HPDE6-E6E7 (cell line): ENCODE results near the gene LRRC59.
A peak's percentile ranks its signal among the peaks of the same experiment; 100 is the strongest.

Experiments used
- DNase-seq: peaks from one replicate; pipeline ENCODE4 v3.0.0; 2011; ENCODE audit warnings: missing footprints; ENCODE audit errors: extremely low spot score

LRRC59 gene

GRCh38 chr17:50386510-50386909, 10.8 kb downstream of the LRRC59 start:
- no peak for DNase-seq

GRCh38 chr17:50382931-50383330, 14.4 kb downstream of the LRRC59 start:
- DNase-seq = no peak

DNA sequence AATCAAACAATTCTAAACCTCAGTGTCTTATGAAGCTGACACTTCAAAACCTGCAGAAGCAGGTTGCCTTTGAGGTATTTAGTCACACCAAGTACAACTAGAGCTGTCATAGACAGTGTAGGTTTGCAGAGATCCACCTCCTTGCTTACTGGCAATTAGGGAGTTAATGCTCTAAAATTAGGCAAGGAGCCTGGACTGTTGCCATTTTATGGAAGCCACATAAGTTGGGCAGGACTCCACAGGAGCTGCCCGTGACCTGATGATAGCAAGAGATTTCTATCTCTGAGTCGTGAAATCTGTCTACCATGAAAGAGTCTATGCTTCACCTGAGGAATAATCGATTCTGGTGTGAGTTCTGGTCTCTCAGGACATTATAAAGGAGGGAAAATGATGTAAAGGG, 15.4 kb downstream of the LRRC59 start:
- DNase-seq = no peak

- DNase-seq = no peak
These were observed 16.0 kb downstream of the LRRC59 start for GRCh38 chr17:50381260-50381815.

DNA sequence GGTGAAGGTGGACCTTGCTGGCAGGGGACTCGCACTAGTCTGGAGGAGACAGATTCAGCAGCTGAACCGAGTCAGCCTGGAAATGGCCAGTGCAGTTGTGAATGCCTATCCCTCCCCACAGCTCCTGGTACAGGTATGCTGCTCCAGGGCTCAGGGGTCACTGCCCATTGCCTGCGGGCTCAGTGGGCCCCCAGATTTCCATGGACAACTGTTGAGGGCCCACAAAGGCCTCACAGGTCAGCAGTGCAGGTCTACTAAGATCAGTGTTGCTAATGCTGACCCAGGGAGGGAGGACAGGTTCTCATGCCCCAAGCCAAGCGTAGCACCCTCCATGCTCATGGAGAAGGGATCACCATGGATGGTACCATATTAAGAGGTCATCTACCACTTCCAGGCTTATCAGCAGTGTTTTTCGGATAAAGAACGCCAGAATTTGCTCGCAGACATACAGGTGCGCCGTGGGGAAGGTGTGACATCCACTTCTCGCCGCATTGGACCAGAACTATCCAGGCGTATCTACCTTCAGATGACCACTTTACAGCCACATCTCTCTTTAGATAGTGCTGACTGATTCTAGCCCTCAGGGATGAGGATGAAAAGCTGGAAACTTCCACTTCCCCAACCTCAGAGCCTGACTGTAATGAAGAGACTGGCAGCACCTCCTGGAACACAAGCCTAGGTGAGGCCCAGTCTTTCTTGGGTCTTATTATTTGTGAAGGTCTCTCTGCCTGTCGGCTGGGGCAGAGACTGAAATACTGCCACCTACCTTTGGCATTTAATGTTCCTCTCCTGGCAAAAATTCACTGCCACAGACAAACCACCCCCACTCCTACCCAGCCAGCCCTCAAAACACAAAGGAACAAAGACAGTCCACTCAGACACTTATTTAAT, 16.7 kb downstream of the LRRC59 start:
- no peak for DNase-seq

DNA sequence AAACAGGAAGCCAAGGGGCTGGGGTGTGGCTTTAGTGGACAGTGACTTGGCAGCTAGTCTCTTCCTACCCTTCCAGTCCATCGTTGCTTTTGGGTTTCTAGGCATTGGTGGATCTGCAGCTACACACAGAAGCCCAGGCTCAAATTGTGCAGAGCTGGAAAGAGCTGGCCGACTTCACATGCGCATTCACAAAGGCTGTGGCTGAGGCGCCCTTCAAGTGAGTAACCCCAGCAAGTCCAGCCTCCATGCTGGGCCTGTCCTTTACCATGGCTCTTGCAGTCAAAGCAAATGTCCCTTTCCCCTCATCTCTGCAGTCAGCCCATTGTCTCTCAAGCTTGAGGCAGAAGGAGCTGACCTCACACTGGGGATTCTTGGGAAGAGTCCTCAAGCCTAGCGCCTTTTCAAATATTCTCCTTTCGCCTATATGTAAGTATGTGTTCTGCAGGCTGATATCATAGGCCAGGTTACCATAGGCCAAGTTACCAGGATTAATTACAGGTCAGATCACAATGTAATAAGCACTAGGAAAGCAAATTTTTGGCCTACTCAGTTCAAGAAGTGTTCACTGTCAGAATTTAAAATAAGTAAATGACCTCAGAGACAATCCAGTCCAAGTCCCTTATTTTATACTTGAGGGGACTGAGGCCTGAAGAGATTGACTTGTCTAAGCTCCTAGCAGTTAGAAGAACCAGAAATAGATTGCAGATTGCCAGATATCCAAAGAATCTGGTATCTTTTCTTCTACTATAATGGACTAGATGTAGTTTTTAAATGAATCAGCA, 17.8 kb downstream of the LRRC59 start:
- no peak for DNase-seq

DNA sequence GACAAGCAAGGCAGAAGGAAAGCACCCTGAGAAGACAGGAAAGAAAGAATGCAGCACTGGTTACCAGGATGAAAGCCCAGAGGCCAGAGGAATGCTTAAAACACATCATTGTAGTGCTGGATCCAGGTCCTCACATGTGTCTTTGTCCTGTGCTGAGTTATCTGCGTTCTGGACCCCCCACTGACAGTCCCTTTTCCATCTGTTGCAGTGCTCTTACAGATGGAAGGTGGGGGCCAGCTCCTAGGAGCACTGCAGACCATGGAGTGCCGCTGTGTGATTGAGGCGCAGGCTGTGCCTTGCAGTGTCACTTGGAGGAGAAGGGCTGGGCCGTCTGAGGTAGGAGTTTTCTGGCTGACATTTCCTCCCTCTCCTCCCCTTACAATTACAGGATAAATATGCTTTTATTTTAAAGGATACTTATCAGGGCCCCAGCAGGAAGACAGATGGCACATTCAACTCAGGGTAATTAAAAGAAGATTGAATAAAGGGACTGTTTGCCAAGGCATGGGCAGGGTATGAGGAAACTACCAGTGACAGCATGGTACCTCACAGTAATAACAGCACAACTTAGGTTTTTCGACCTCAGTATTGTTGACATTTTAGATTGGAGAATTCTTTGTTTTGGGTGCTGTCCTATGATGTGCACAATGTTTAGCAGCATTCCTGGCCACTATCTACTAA, 21.3 kb downstream of the LRRC59 start:
- no peak for DNase-seq

- DNase-seq = no peak
These were observed 23.6 kb downstream of the LRRC59 start for GRCh38 chr17:50373705-50374104.

- DNase-seq = peak; percentile 92
These were observed 24.4 kb downstream of the LRRC59 start, which contains the start of the genes EME1 and MRPL27 for GRCh38 chr17:50372758-50373556. EME1 (plus strand) TSS chr17:50373229; CDS start chr17:50375209, 1,980 bp downstream. MRPL27 (minus strand) TSS chr17:50373184; CDS start chr17:50373170, 14 bp downstream.

GRCh38 chr17:50372222-50372757, 25.0 kb downstream of the LRRC59 start:
- DNase-seq = no peak

DNA sequence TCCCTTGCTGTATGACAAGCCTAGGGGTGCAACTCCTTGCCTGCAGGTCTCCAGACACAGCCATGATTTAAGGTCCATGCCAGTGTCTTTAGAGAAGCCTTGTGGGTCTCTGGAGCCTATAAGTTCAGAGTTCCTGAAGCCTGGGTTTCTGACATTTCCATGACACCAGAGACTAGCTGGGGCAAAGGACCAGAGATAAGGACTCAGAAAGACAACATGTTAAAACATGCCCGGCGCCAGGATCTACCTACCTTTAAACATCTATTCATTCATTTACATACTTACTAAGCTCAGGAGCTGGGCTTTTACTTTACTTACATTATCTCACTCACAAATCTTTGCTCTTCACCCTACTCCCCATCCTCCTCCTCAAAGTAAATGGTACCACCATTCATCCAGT, 25.8 kb downstream of the LRRC59 start:
- DNase-seq = peak; percentile 48

GRCh38 chr17:50370052-50370451, 27.3 kb downstream of the LRRC59 start:
- no peak for DNase-seq

DNA sequence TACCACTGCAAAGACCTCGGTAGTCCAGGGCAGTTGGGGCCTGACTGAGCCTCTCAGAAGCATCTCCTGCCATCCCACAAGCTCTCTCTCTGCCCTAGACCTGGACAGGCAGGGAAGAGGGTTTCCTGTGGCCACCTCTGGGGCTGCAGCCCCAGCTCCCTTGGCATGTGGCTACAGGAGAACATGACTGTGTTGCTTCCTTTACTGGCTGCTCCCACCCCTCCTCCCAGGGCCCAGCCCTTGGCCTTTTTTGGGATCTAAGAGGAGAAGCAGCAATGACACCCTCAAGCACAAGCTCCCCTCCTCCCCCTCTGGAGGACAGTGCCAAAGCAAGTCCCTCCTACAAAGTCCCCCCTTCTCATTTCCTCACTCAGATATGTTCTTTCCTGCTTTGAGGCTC, 29.9 kb downstream of the LRRC59 start:
- DNase-seq = no peak

DNA sequence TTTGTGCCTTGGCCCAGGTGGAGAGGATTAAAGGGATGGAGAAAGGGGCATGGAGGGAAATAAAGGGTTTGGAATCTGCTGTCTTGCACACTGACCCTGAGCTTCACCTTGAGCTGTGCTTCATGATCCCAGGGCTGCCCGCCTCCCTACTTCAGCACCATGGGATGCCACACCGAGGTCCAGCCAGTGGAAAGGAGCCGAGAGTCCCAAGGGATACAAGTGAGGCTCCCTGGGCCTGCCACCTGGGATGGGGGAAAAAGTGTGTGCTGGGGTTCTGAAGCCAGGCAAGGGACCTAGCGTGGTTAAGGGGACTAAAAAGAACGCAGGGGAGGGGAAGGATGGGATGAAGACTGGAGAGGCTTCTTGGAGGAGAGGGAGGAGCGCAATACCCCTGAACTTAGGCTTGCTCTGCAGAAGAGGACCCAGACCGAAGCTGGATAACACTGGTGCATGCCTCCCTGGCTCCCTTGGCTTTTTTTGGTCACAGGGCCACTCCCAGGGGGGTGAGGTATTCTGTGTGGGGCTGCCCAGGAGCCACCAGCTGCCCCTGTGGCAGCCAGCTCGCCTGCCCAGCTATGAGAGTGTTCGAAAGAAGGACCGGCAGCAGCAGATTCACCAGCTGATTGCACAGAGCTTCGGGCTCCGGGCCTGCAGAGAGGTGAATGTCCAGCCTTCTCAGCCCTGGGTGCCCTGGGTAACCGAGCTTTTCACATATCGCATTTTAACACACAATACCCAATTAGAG, 31.5 kb downstream of the LRRC59 start:
- DNase-seq = no peak

DNA sequence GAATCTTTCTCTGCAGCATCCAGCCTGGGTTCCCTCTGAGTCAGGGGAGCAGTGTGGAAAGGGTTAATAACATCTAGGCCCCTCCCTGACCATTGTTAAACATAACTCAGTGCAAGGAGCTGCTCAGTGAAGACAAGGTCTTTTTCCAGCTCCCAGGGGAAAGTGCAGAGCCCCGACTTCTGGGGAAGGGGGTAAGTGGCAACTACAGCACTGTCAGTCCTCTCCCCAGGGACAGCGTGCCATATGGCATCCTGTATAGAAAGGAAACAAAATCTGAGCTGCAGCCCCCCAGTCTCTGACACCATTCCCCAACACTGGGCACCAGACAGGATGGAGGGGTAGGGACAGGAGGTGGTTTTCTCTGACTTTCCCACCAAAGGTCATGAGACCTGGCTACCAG, 32.2 kb downstream of the LRRC59 start:
- DNase-seq = no peak

DNA sequence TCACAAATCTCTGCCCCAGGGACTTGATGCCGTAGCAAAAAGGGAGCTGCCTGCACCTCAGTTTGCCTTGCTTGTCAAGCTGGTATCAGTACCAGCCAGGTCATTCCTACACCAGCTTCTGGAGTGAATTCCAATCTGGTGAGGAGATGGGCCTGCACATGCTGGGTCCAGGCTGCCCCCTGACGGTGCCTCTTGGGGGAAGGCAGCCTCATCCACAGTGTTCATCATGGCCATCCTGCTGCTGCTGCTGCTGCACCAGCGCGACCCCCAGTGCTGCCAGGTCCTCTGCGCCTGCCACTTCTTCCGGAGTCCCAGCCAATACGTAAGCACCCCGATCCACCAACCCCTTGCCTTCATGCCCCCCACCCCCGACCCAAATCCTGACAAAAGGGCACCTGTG, 32.6 kb downstream of the LRRC59 start:
- no peak for DNase-seq

DNA sequence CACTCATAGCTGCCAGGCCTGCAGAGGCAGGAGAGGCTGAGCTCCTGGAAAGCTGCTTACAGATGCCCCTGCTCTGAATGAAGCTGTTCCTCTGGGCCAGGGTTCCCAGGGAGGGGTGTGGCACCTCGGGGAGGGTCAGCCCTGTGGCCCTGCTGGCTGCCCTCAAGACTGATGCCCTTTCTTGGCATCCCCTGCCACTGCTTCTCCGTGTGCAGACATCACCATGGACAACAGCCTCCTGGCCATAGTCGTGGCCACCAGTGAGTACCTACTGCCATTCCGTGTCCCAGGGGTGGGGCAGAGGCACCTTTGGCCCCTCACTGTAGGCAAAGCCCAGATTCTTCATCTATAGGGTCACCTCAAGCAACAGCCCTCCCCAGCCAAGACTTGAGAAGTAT, 33.3 kb downstream of the LRRC59 start:
- no peak for DNase-seq

DNA sequence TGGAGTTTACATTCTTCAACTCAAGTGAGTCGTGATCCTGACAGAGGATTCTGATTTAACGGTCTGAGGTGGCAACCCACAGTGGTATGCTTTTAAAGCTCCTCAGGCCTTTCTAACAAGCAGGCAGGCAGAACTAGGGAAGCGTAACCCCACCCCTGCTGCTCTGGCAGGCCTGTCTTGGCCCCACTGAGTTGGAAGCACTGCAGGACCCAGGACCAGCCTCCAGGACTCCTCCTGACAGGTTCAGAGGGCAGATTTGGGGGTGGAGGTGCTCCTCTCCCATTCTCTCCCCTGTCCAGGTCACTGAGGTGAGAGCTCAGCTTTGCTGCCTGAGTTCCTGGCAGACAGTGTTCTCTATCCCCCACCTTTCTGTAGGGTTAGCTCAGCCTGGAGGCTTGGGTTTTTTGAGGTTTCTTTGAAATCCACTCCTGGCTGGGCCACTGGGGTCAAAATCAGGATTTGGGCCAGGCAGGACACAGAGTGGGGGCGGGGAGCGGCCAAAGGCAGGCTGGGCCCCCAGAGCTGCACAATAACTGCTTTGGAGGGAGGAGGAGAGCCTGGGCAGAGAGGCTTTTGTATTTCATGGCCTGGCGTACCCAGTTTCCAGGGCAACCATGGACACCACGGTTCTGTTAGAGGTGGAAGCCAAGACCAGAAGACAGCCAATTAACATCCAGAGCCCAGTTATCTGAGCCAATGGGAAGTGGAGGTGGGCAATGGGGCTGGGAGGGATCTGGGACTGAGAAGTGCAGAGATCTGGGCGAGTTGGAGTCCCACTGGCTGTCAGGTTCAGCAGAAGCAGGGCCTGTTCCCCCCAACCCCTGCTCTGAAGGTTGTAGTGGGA, 33.9 kb downstream of the LRRC59 start:
- no peak for DNase-seq

- no peak for DNase-seq
These were observed 34.7 kb downstream of the LRRC59 start for GRCh38 chr17:50362661-50363060.
